Measurements from ENCODE around the gene YRDC.

DNA sequence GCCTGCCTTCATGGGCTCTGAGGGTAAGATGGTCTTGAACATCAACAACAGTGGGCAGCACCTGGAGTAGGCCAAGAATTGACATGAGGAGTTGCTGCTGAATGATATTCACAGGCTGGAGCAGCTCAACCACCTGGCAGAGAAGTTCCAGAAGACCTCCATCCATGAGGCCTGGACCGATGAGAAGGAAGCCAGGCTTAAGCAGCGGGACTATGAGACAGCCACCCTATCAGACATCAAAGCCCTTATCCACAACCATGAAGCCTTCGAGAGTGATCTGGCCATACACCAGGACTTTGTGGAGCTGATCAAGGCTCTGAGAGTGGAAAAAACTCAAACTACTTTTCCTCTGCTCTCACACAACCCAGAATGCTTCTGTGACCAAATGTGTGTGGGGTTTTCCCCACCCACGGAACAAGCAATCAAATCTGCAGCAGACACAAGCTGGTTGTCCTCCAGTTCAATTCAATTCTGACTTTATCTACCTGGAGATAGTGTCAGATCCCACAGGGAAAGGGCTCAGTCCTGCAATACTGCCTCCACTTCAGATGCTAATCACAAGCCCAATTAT is 31.0 kb downstream of the YRDC start:
- no peak for TF ChIP-seq EP300 (IDR thresholded peaks at IDR 0.05)
- no peak for TF ChIP-seq CTCF (IDR thresholded peaks at IDR 0.05)
